ENCODE measurements around the gene ASB6. TPM values are rescaled to one million over a fixed set of nuclear protein-coding genes. Genes with fewer than 3 reads are reported as not detected.

Gene ASB6
- total RNA-seq, 1 donor from 2014 or later, result 9.3 TPM

DNA sequence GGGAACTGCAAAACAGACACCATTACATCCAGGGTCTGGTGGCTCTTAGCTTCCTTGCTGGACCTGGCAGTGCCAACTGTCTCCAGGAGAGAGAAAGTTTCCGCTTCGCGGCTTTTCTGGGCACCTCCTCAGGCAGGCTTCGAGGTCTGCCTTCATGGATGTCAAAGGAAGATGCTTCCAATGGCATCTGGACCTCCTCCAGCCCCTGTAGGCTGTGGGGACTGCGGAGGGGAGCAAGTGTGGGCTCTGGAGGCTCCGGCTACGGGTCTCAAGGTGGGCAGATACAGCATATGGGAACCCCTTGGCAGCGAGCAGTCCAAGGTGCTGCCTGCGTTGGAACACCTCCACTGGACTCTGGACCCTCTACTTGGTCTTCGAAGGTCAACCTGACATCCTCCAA lies 27.0 kb downstream of the ASB6 start:
- ATAC-seq, result no peak
- intact Hi-C loops (cut with DNase I), result loop anchor here (5.0 kb wide), 2 partner anchors 233 to 293 kb away; no protein-coding TSS in a partner anchor
- DNase-seq (ENCODE audit: missing footprints), result no peak

DNA sequence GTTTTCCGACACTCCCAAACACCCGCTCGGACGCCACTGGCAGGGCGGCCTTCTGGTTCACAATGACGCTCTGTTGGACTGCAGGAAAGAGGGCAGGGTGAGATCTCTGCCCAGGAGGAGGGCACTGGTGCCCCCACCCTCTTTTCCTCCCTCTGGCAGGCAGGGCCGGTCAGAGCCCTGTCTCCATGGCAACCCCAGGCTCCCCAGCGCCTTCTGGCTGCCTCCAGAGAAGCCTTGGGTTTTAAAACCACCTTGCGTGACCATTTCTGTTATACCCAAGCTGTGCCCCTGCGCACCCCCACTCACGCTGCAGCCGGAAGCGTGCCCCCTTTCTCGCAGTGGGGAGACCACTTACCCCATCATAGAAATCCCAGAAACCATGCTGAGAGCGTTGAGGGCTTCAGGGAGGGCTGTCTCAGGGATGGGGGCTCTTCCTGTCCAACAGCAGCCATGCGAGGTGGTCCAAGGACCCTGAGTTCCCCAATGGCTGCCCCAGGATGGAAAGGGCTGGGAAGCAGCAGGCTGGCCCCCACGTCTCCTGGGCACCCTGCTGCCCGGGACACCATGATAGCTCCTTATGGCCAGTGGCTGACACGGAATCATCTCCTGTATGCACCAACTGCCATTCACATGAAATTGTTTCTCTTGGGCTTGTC lies 28.3 kb downstream of the ASB6 start:
- DNase-seq (ENCODE audit: missing footprints), result no peak
- intact Hi-C loops (cut with DNase I), result loop anchor here (5.0 kb wide), 2 partner anchors 231 to 291 kb away; no protein-coding TSS in a partner anchor
- no peak for ATAC-seq

DNA sequence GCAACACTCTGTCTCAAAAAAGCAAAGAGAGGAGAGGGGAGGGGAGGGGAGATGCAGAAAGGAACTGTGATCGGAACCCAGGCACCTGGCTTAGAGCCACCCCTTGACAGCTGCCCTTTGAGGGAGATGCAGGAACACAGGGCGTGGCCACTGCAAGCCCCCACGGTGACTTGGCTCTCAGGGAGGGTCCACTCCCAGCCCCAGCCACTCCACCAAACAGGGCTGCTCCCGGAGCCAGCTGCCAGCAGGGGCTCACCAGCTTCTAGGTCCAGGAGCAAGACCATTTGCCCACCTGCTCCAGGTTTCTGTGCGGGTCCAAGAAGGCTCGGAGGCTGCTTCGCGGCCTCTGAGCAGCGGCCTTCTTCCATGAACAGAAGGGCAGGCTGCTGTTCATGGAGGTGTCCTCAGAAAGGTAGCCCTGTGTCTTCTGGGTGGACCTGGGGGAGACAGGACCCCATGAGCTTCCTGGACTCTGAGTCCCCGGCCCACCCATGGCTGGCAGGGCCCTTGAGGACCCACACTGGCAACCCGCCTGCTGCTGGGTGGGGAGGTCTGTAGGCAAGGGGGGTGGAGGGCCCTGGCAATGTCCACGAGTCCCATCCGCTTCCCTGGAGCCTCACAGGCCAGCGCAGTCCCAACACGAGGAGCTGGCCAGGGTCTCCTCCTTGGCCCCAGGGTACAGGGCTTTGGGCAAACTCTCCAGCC lies 29.0 kb downstream of the ASB6 start:
- ATAC-seq (no peak), DNase-seq (ENCODE audit: missing footprints) (no peak)
- intact Hi-C loops (cut with DNase I), result loop anchor here (5.0 kb wide), 2 partner anchors 231 to 291 kb away; no protein-coding TSS in a partner anchor

DNA sequence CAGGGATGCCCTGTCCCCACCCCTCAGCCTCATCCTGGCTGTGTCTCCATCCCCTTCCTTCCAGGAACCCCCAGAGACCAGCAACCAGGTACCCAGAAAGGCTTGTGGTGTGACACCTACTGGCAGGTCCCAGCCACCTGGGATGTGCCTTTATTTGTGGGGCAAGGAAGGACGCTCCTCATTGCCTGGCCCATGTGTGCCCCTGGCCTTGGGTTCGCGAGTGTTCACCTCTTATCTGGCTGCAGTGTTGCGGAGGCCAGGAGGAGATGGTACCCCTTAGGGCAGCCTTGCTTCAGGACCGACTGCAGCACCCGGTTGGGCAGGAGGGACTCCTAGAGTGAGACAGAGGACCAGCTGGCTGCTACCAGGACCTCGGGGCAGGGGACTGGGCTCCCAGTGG lies 29.8 kb downstream of the ASB6 start:
- intact Hi-C loops (cut with DNase I), result loop anchor here (5.0 kb wide), 2 partner anchors 230 to 290 kb away; no protein-coding TSS in a partner anchor

DNA sequence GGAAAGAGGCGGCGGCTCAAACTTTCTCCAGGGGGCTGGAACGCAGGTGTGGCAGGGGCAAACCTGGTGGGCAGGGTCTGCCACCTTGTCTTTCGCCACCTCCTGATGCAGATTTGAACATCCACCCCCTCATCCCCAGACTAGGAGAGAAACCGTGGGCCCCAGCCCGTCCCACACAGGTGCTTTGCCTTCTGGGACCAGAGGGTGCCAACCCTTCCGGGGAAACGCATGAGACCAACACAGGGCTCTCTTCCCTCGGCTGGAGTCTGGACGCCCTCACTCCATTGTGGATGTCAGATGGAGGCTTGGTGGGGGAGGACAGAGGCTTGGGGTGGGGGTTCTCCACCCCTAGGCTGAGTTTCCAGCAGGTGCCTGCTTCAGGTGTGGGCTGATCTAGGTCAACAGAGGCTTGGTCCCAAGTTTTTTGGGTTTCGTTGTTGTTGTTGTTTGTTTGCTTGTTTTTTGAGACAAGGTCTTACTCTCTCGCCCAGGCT lies 30.6 kb downstream of the ASB6 start:
- intact Hi-C loops (cut with DNase I), result loop anchor here (2.0 to 5.0 kb wide), 3 partner anchors 229 to 481 kb away; no protein-coding TSS in a partner anchor
- no peak for DNase-seq (ENCODE audit: missing footprints)
- ATAC-seq, result no peak

More for the DNA sequence above, 29.8 kb downstream of the ASB6 start:
- DNase-seq (ENCODE audit: missing footprints), result no peak
- ATAC-seq, result no peak

GRCh38 chr9:129610473-129611306 lies 31.3 kb downstream of the ASB6 start:
- intact Hi-C loops (cut with DNase I), result loop anchor here (1.0 to 5.0 kb wide), 5 partner anchors 228 to 480 kb away; no protein-coding TSS in a partner anchor
- DNase-seq (ENCODE audit: missing footprints) (peak; percentile 89), ATAC-seq (peak; percentile 53)

DNA sequence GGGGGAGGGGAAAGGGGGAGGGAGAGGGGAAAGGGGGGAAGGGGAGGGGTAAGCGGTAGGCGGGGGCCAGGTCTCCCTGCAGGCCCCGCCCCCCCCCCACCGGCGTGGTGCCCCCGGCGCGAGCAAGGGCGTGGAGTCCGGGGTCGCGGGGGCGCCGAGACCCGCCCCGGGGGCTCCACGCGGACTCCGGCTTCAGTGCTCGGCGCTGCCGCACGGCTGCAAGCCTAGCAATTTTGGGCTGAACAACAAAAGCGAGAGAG lies 31.8 kb downstream of the ASB6 start:
- no peak for DNase-seq (ENCODE audit: missing footprints)
- intact Hi-C loops (cut with DNase I), result loop anchor here (1.0 to 5.0 kb wide), 5 partner anchors 228 to 479 kb away; no protein-coding TSS in a partner anchor
- peak; percentile 0 for ATAC-seq

- intact Hi-C loops (cut with DNase I), result loop anchor here (1.0 to 5.0 kb wide), 6 partner anchors 122 to 479 kb away; no protein-coding TSS in a partner anchor
- DNase-seq (ENCODE audit: missing footprints) (no peak), ATAC-seq (no peak)
Observed at GRCh38 chr9:129609486-129610212, 32.3 kb downstream of the ASB6 start.

DNA sequence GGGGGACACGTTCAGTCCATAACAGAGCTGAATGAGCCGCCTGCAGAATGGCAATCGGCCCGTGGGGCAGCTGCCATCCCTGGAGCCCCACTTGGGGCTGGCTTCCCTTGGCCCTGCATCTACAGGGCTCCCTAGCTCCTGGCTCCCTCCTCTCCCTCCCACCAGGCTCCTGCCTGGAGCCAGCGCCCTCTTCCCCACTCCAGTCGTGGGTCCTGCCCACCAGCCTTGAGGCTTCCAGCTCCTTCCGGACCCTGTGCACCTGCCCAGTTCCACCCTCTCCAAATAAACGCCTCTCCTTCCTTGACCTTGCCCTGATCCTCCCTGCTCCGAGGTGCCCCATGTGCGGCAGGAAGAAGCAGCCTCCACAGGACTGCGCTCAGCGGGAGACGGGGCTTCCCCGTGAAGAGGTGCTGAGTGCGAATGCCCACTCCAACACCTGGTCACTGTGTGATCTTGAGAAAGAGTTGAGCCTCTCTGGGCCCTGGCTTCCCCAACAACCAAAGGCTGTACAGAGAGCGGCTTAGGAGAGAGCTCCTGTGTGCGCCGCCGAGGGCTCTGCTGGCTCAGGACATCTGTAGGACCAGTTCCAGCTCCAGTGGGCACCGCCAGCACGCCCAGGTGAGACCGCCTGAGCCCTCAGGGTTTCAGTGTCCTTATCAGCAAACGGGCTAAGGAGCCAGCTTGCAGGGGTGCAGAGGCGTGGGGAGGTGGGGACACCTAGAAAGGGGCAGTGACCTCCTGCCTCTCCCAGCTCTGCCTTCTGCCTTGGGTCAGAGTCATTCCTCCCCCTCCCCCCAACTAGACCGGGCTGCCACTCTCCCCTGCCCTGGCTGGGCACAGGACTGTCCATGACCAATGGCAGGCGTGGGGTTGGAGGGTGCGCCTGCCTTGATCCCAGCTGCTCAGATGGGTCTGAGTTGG lies 33.1 kb downstream of the ASB6 start:
- intact Hi-C loops (cut with DNase I), result loop anchor here (5.0 kb wide), 1 partner anchor 122 kb away; no protein-coding TSS in a partner anchor
- DNase-seq (ENCODE audit: missing footprints) (no peak), ATAC-seq (no peak)

- no peak for ATAC-seq
- no peak for DNase-seq (ENCODE audit: missing footprints)
- intact Hi-C loops (cut with DNase I), result loop anchor here (2.0 to 5.0 kb wide), 2 partner anchors 120 to 148 kb away; no protein-coding TSS in a partner anchor
Observed at GRCh38 chr9:129607027-129607387, 34.9 kb downstream of the ASB6 start.

- intact Hi-C loops (cut with DNase I), result loop anchor here (2.0 to 5.0 kb wide), 2 partner anchors 119 to 148 kb away; no protein-coding TSS in a partner anchor
- ATAC-seq, result peak; percentile 9
- no peak for DNase-seq (ENCODE audit: missing footprints)
Observed at GRCh38 chr9:129606161-129607026, 35.6 kb downstream of the ASB6 start.

GRCh38 chr9:129604766-129605163 lies 37.2 kb downstream of the ASB6 start:
- intact Hi-C loops (cut with DNase I), result loop anchor here (5.0 kb wide), 1 partner anchor 117 kb away; no protein-coding TSS in a partner anchor
- no peak for ATAC-seq
- DNase-seq (ENCODE audit: missing footprints), result no peak

GRCh38 chr9:129604056-129604765 lies 37.7 kb downstream of the ASB6 start:
- intact Hi-C loops (cut with DNase I), result no loop called here
- ATAC-seq (no peak), DNase-seq (ENCODE audit: missing footprints) (no peak)

DNA sequence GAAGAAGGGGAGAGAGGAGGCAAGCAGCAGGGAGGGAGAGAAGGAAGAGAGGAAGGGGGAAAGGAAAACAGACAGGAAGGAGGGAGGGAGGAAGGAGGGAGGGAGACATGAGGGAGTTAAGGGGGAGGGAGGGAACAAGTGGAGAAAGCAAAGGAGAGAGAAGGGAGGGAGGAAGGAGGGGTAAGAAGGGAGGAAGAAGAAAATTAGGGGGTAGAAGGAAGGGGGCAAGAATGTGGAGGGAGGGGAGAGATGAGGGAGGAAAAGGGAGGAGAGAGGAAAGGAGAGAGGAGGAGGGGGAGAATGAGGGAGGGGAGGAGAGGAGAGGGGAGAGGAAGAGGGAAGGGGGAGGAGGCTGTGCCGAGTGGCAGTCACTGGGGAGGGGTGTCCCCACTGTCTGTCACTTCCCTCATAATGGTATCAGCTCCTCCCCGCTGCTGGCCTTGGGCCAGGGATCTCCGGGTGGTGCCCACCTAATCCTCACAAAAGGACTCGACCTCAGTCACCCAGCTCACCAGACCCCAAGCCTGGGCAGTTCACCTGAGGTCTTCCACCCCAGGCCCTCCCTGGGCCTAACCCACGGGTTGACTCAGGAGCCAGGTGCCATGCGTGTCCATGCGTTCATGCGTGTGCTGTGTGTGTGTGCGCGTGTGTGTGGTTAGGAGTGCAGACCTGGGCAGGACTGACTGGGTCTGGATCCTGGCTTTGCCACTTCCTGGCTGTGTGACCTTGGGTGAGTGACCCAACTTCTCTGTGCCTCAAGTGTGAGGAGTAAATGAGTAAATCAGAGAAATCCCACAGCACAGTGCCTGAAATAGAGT lies 39.1 kb downstream of the ASB6 start:
- no peak for DNase-seq (ENCODE audit: missing footprints)
- intact Hi-C loops (cut with DNase I), result no loop called here
- no peak for ATAC-seq

GRCh38 chr9:129601082-129601674 lies 40.8 kb downstream of the ASB6 start:
- intact Hi-C loops (cut with DNase I), result no loop called here
- no peak for ATAC-seq
- DNase-seq (ENCODE audit: missing footprints), result no peak

All from Right ventricle myocardium inferior (tissue), 1 donor.